ENCODE results near the gene PDE10A.

The PDE10A gene

DNA sequence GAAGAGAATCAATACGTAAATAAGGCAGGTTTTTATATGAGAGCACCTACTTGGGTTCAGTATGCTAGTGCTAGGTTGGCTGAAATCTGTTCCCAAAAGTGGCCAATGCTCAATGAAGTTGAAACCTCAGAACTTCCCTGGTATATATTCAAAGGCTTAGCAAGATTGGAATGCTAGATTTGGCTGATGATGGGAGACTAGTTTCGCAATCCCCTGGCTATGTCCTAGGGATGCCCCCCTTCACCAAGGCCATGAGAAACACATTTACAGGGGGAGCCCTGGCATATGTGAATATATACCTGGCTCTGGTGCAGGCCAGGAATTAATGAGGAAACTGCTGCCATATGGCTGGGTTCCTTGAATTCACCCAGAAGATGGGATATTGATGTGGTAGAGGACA, 211.2 kb downstream of the PDE10A start:
- TF ChIP-seq, protein P1, sequence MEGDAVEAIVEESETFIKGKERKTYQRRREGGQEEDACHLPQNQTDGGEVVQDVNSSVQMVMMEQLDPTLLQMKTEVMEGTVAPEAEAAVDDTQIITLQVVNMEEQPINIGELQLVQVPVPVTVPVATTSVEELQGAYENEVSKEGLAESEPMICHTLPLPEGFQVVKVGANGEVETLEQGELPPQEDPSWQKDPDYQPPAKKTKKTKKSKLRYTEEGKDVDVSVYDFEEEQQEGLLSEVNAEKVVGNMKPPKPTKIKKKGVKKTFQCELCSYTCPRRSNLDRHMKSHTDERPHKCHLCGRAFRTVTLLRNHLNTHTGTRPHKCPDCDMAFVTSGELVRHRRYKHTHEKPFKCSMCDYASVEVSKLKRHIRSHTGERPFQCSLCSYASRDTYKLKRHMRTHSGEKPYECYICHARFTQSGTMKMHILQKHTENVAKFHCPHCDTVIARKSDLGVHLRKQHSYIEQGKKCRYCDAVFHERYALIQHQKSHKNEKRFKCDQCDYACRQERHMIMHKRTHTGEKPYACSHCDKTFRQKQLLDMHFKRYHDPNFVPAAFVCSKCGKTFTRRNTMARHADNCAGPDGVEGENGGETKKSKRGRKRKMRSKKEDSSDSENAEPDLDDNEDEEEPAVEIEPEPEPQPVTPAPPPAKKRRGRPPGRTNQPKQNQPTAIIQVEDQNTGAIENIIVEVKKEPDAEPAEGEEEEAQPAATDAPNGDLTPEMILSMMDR (IDR thresholded peaks at IDR 0.05; ENCODE audit: low read length, missing control alignments) = no peak
- H3K4me3 ChIP-seq (replicated peaks; ENCODE audit: low read depth, low read length) = no peak overlapping the region
- DNase-seq (ENCODE audit: low read depth) = peak; percentile 25

DNA sequence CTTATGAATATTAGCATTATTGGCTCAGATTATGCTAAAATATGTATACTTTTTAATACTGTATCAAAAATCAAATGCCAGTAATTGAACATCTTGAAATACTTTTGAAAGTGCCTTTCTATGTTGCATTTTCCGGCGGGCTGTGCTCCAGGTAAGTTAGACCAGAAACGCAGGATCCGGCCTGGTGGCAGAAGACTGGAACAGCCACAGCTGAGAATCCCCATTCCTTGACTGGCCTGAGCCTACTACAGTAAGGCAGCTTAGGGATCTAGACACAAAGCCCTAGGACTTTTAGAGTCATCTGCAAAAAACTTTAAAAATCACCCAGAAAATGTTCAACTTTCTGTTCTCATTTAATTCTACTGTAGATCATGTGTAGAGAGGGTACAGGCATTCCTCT, 214.8 kb downstream of the PDE10A start:
- no peak for DNase-seq (ENCODE audit: low read depth)
- TF ChIP-seq, protein P1 (IDR thresholded peaks at IDR 0.05; ENCODE audit: low read length, missing control alignments) = peak; percentile 0
- no peak overlapping the region for H3K4me3 ChIP-seq (replicated peaks; ENCODE audit: low read depth, low read length)

DNA sequence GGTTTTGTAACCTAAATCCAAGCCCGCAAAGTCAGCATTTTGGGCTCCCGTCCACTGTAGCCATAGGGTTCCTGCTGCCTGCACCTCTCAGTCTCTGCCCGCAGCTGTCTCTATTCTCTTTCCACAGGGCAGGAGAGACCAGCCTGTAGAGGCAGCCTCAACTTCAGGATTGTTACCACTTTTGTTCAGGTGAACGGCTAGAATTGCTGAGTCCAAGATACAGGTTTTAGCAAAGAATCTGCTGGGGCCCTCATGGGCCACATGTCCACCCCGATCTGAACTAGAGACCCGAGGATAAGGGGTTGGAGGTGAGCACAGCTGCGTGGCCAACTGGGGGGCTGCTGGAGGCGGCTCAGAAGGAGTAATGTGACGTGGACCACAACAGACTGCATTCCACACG, 215.9 kb downstream of the PDE10A start:
- no peak for DNase-seq (ENCODE audit: low read depth)
- H3K4me3 ChIP-seq (replicated peaks; ENCODE audit: low read depth, low read length) = no peak overlapping the region
- TF ChIP-seq, protein P1 (IDR thresholded peaks at IDR 0.05; ENCODE audit: low read length, missing control alignments) = no peak

DNA sequence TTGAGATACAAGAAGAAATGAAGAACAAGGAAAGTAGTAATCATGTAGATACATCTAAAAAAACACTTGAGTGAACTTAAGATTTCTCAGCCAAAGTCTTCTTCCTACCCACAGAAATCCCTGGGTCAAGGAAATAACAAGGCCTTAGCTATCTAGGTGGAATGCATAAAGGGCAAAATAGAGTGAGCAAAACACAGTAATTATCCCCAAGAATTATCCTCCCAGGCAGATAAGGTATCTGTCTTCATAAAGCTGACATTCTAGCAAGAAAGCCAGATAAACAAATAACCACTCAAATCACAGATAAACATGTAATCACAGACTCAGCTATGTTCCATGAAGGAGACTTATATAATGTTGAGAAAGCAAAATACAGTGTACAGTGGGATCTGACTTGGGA, 216.7 kb downstream of the PDE10A start:
- DNase-seq (ENCODE audit: low read depth) = no peak
- TF ChIP-seq, protein P1 (IDR thresholded peaks at IDR 0.05; ENCODE audit: low read length, missing control alignments) = no peak
- no peak overlapping the region for H3K4me3 ChIP-seq (replicated peaks; ENCODE audit: low read depth, low read length)

DNA sequence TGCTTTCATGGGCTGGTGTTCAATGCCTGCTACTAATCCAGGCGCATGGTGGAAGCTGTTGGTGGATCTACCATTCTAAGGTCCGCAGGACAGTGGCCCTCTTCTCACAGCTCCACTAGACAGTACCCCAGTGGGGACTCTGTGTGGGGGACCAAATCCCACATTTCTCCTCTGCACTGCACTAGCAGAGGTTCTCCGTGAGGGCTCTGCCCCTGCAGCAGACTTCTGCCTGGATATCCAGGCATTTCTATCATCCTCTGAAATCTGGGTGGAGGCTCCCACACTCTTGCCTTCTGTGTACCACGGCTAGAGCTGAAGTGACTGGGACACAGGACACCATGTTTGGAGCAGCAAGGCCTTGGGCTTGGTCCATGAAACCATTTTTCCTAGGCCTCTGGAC, 219.6 kb downstream of the PDE10A start:
- DNase-seq (ENCODE audit: low read depth) = no peak

DNA sequence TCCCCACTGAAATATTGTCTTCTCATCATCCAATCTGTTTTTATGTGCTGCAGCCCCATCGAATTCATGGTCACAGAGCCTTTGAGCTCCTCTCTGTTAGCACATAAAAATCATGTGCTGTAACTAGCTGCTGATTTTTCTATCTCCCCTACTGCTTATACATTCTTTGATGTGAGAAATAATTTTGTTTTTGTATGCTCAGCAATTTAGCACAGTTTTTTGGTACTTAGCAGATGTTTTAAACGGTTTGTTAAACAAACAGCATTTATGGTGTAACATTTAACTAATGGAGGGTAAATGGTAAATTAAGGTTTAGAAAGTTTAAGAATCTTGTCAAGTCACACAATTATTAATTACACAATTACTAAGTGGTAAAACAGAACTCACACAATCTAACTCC, 221.9 kb downstream of the PDE10A start:
- TF ChIP-seq, protein P1 (IDR thresholded peaks at IDR 0.05; ENCODE audit: low read length, missing control alignments) = no peak
- DNase-seq (ENCODE audit: low read depth) = no peak
- H3K4me3 ChIP-seq (replicated peaks; ENCODE audit: low read depth, low read length) = no peak overlapping the region

More for the DNA sequence above, 219.6 kb downstream of the PDE10A start:
- H3K4me3 ChIP-seq (replicated peaks; ENCODE audit: low read depth, low read length) = no peak overlapping the region
- TF ChIP-seq, protein P1 (IDR thresholded peaks at IDR 0.05; ENCODE audit: low read length, missing control alignments) = no peak

DNA sequence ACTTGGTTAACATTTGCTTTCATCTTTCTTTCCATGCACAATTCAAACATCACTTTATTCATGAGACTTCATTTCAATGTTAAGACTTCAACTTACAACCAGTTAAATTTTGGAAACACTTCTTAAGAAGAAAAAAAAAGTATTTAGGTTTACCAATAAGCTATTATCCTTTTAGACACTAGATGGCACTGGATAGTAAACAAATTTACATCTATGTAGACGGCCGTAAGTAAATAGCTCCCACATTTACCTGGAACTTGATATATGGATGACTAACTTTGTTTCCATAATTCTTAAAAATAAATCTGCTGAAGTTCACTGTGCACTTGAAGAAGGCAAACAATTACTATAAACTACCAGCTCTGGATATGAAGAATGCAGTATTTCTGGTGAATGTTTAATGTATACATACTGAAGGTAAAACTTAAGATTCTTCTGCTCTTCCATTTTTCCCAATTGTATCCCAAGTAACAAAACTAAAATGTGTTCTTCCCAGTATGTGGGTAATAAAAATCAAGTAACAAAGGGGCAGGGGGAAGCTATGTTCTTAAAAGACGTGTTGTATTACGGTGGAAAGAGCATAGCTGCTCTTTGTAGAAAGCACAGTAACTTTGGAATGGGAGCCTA, 223.0 kb downstream of the PDE10A start:
- DNase-seq (ENCODE audit: low read depth) = peak; percentile 90
- TF ChIP-seq, protein P1 (IDR thresholded peaks at IDR 0.05; ENCODE audit: low read length, missing control alignments) = peak; percentile 62
- H3K4me3 ChIP-seq (replicated peaks; ENCODE audit: low read depth, low read length) = no peak overlapping the region

Measured in fibroblast of pulmonary artery (primary cell).